ENCODE results near the gene RNF145.

GRCh38 chr5:159242656-159243055, 33.3 kb upstream of the RNF145 start:
- TF ChIP-seq CTCF (IDR thresholded peaks at IDR 0.05) (no peak), POLR2A (IDR thresholded peaks at IDR 0.05) (no peak), EP300 (IDR thresholded peaks at IDR 0.05) (no peak)
